Measurements from ENCODE around the gene POP5.

Gene POP5

GRCh38 chr12:120590741-120591407 lies 9.7 kb upstream of the POP5 start:
- Histone ChIP-seq H3K27me3 (ENCODE audit: insufficient read depth, poor library complexity, severe bottlenecking) (no peaks in the 10 kb centered on the region), H3K27ac (replicated peaks) (no peak overlapping the region), H3K4me3 (replicated peaks; ENCODE audit: insufficient read depth, low read length) (no peak overlapping the region)
- no peak for DNase-seq (ENCODE audit: low read depth in 1 of 2, low spot score in 1 of 2)
- no peak for TF ChIP-seq SPI1 (IDR thresholded peaks at IDR 0.05; ENCODE audit: borderline replicate concordance, low read depth)
- no peak for TF ChIP-seq POLR2AphosphoS5 (IDR thresholded peaks at IDR 0.05; ENCODE audit: low read depth)
- no peak for TF ChIP-seq CTCF (IDR thresholded peaks at IDR 0.05; ENCODE audit: insufficient read depth, low read length)
- TF ChIP-seq GABPA (IDR thresholded peaks at IDR 0.05; ENCODE audit: low read depth) = no peak
- TF ChIP-seq REST (IDR thresholded peaks at IDR 0.05; ENCODE audit: insufficient replicate concordance, low read depth) = no peak

GRCh38 chr12:120588948-120589930 lies 8.0 kb upstream of the POP5 start:
- no peak for DNase-seq (ENCODE audit: low read depth in 1 of 2, low spot score in 1 of 2)
- no peak for TF ChIP-seq CTCF (IDR thresholded peaks at IDR 0.05; ENCODE audit: insufficient read depth, low read length)
- TF ChIP-seq GABPA (IDR thresholded peaks at IDR 0.05; ENCODE audit: low read depth) = no peak
- Histone ChIP-seq H3K27ac (replicated peaks) (no peak overlapping the region), H3K4me3 (replicated peaks; ENCODE audit: insufficient read depth, low read length) (no peak overlapping the region), H3K27me3 (ENCODE audit: insufficient read depth, poor library complexity, severe bottlenecking) (peaks cover 2% of the 10 kb centered on the region)

GRCh38 chr12:120588371-120588770 lies 7.2 kb upstream of the POP5 start:
- Histone ChIP-seq H3K27ac (replicated peaks) (no peak overlapping the region), H3K27me3 (ENCODE audit: insufficient read depth, poor library complexity, severe bottlenecking) (peaks cover 2% of the 10 kb centered on the region), H3K4me3 (replicated peaks; ENCODE audit: insufficient read depth, low read length) (no peak overlapping the region)
- no peak for TF ChIP-seq CTCF (IDR thresholded peaks at IDR 0.05; ENCODE audit: insufficient read depth, low read length)
- no peak for TF ChIP-seq REST (IDR thresholded peaks at IDR 0.05; ENCODE audit: insufficient replicate concordance, low read depth)
- no peak for TF ChIP-seq SPI1 (IDR thresholded peaks at IDR 0.05; ENCODE audit: borderline replicate concordance, low read depth)
- no peak for TF ChIP-seq POLR2AphosphoS5 (IDR thresholded peaks at IDR 0.05; ENCODE audit: low read depth)
- DNase-seq (ENCODE audit: low read depth in 1 of 2, low spot score in 1 of 2) = no peak

Data from HL-60 (cell line).